ENCODE results near the gene CREB3L2.
A peak's percentile ranks its signal among the peaks of the same experiment; 100 is the strongest.
"Not testable (repeated sequence)": the region's sequence is repeated elsewhere in the genome, so short reads cannot be mapped to it uniquely, and the experiment has no call there.

The CREB3L2 gene, protein sequence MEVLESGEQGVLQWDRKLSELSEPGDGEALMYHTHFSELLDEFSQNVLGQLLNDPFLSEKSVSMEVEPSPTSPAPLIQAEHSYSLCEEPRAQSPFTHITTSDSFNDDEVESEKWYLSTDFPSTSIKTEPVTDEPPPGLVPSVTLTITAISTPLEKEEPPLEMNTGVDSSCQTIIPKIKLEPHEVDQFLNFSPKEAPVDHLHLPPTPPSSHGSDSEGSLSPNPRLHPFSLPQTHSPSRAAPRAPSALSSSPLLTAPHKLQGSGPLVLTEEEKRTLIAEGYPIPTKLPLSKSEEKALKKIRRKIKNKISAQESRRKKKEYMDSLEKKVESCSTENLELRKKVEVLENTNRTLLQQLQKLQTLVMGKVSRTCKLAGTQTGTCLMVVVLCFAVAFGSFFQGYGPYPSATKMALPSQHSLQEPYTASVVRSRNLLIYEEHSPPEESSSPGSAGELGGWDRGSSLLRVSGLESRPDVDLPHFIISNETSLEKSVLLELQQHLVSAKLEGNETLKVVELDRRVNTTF

DNA sequence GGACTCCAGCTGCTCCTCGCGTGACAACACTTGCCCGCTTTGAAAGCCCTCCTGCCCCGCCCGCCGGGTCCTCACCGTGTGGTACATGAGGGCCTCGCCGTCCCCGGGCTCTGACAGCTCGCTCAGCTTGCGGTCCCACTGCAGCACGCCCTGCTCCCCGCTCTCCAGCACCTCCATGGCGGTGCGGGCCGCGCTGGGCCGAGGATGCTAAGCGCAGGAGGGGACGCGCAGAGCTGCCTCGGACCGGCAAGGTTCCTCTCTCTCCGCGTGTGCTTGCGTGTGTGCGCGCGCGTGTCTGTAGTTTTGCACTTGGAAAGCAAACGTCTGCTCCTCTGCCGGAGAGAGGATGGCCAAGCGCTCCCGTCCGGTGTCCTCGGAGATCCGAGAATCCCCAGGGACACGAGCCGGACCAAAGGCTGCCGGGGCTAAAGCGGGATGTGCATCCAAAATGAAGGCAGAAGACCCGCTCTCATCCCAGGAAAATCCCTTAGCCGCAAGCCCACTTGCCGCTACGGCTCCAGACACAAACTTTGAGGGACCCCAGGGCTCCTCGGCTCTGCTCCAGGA lies at the start of gene CREB3L2:
CREB3L2 (minus strand) TSS at position 558 of the 567 bp plus-strand sequence; CDS start at position 177, 381 bp downstream.
- peak; percentile 73 to 95 (median 93) for DNase-seq

DNA sequence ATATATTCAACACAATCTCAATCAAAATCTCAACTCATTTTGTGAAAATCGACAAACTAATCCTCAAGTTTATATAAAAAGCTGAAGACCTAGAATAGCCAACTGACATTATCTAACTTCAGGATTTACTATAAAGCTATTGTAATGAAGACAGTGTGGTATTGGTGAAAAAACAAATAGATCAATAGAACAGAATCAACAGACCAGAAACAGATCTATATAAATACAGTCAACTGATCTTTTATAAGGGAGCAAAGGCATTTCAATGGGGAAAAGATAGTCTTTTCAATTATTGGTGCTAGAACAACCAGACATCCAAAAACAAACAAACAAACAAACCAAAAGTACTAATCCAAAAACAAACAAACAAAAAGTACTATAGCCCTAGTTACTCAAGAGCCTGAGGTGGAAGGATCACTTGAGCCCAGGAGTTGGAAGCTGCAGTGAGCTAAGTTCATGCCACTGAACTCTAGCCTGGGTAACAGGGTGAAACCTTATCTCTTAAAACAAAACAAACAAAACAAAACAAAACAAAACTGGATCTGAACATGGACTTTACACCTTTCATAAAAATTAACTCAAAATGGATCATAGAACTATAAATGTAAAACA lies 47.7 kb upstream of the CREB3L2 start:
- DNase-seq: no peak

GRCh38 chr7:138047907-138048306 lies 46.0 kb upstream of the CREB3L2 start:
- no peak for DNase-seq

DNA sequence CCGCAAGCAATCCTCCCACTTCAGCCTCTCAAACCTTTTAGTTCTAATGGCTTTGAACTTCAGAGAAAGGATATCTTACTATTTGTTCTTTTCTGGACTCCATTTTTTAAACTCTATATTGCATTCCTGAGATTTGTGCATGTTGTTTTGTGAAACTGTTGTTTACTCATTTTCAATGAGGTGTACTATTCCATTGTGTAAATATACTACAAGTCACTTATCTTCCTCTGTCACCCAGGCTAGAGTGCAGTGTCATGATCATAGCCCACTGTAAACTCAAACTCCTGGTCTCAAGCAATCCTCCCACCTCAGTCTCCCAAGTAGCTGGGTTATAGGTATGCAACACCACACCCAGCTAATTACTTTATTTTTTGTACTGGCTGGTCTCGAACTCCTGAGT lies 43.0 kb upstream of the CREB3L2 start:
- no peak for DNase-seq

DNA sequence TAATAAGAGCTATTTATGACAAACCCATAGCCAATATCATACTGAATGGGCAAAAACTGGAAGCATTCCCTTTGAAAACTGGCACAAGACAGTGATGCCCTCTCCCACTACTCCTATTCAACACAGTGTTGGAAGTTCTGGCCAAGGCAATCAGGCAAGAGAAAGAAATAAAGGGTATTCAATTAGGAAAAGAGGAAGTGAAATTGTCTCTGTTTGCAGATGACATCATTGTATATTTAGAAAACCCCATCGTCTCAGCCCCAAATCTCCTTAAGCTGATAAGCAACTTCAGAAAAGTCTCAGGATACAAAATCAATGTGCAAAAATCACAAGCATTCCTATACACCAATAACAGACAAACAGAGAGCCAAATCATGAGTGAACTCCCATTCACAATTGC lies 38.2 kb upstream of the CREB3L2 start:
- DNase-seq: not testable (repeated sequence)

- no peak for DNase-seq
These were observed 34.2 kb upstream of the CREB3L2 start for GRCh38 chr7:138036135-138036534.

DNA sequence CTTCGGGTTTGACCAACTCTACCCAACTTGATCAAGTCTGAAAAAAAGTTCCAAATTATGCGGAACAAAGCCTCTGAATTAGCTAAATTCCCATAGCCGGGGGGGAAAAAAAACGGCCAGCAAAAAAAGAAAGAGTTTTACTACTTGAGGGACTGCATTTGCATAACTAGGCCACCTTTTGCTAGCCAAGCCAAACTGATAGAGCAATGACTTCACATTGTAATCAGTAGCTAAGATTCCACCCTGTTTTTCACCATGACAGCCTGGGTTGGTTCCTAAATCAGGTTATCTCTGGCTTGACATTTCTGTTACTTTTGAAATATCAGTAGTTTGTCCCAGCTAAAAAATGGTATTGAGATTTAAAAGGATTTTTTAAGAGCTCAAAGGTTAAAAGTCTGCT lies 31.4 kb upstream of the CREB3L2 start:
- DNase-seq: no peak

- DNase-seq: no peak
These were observed 30.9 kb upstream of the CREB3L2 start for GRCh38 chr7:138032770-138033169.

DNA sequence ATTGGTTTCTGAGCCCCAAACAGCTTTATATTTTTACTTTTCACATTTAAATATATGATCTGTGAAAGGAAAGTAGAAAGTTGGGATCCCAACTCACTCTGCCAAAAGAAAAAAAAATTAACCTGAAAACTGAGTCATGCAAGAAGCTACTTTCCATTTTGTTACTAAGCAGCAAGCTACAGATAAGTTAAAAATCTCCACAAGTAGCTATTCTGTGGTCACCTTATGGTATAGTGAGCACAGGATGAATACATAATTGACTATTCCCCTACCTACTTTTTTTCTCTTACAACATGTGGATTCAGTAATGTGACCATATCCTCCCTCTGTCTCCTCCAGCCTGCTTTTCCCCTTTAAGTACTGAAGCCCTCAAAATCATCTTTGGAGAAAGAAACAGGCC lies 30.3 kb upstream of the CREB3L2 start:
- no peak for DNase-seq

- DNase-seq: no peak
These were observed 28.9 kb upstream of the CREB3L2 start for GRCh38 chr7:138030679-138031351.

- no peak for DNase-seq
These were observed 28.1 kb upstream of the CREB3L2 start for GRCh38 chr7:138029941-138030340.

GRCh38 chr7:138029126-138029525 lies 27.2 kb upstream of the CREB3L2 start:
- DNase-seq: no peak

DNA sequence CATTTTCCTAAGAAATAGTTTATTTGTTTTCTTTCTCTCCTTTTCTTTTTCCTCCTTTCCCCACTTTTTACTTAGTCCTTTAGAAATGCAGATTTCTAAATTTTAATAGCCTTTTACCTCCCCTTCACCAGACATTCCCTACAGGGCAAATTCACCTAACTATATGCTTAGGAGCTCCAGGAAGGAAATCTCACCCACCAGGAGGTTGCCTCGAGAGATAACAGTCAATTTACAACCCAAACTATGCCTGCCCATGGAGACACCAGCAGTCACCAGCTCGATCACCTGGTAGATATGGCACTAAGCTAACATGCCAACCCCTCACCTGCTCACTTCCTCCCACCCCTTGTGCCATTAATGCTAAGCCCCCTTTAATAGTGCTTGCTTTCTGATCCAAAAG lies 25.2 kb upstream of the CREB3L2 start:
- DNase-seq: no peak

DNA sequence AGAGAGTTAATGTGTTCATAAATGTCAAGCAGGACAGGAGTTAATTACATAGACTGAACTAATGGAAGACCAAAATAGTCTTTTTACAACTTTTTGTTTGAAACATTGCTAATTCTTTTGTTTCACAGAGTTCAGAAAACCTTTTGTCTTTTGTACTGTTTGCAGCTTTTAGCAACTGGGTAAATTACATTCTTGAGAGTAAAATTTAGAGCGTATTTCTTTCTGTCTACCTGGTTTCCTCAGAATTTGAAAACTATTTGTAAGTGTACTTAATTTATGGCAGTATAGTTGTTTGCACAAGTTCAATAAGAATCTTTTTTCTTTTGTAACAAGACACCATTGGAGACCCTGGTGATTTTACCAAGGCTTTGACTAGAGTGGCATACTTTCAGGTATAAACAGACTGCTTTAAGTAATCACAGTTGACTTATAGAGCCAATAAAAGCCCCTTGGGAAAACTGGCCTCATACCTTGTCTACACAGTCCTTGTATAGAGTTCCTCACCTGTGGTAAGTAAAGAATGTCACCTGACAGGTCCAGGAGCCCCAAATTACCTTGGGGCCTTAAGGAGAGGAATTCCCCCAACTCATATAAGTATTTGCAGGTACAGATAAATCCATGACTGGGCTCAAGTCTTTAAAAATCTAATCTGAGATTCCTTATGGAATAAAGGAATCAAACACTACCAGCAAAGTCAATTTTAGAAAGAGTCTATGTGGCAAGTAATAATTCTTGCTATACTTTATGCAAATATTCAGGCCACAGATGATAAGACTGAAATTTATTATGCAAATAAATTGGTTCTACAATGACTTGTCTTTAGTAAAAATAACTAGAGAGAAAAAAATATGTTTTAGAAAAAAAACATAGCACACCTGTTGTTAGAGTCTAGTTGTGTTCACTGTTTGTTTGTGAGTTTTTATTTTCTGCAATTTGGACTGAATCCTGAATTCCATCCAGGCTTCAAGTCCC lies 23.6 kb upstream of the CREB3L2 start:
- no peak for DNase-seq

DNA sequence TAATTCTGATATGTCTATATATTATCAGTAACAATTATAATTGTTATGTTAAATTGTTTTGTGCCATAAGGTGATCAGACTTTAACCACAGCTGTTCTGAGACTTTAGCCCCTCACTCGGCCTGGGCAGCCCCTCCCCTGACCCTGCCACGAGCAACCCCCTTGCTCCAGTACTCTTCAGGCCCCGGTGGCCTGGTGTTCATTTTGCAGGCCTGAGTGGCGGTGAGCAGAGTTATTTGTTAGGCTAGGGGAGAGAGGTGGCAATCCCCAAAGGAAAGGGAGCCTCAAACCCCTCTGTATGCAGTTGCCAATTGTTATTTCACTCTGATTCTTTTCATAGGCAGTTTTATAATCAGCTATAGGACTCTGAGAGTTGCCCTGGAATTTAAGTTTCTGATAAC lies 22.9 kb upstream of the CREB3L2 start:
- no peak for DNase-seq

- DNase-seq: no peak
These were observed 22.4 kb upstream of the CREB3L2 start for GRCh38 chr7:138024343-138024691.

GRCh38 chr7:138023618-138024342 lies 21.9 kb upstream of the CREB3L2 start:
- DNase-seq: no peak

DNA sequence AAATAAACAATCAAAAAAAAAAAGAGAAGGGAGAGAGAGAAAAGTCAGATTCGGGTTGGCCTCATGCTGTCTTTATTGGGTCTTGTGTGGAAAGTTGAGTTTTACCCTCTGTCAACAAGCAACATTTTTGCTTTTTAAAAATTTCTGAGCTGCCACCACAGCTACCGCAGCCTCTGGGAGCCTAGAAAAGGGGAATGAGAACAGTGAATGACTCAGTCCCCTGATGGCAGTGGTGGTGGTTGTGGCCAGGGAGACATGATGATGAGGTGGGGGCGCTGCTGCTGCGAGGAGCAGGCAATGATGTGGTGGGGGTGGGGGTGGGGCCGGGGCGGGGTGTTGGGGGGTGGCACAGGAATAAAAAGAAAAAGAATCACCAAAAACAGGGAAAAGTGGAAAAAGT lies 20.0 kb upstream of the CREB3L2 start:
- no peak for DNase-seq

DNA sequence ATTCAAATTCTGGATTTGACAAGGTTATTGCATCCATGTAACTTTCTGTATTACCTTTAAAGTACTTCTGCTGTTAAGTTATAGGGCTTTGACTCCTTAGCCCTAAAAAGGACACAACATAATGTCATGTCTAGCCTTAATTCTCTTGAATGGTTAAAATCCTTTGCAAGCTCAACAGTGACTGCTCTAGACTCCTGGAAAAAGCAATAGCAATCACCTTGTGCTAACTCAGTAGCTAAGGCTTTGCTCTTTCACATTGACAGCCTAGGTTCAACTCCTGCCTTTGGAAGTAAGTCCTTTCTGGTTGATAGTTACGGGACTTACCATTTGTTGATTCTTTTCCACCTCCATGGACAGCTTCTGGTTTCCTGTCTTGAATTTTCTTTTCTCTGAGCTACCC lies 16.1 kb upstream of the CREB3L2 start:
- no peak for DNase-seq

DNA sequence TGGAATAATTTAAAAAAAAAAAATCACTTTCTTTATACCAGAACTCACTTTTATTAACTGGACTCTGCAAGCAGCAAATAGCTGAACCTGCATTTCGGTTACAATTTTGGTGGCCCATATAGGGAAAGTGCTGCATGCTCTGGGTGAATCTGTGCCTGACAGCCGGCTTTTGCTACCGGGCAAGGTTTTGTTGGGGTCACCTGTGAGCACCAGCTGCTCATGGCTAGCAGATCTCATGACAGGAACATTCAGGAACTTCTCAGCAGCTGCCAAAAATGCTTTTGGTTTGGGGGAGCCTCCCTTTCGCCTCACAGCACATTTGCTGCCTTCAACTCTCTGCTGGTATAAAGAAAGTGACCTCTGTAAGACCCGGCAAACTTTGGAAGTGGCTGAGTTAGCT lies 13.2 kb upstream of the CREB3L2 start:
- no peak for DNase-seq

DNA sequence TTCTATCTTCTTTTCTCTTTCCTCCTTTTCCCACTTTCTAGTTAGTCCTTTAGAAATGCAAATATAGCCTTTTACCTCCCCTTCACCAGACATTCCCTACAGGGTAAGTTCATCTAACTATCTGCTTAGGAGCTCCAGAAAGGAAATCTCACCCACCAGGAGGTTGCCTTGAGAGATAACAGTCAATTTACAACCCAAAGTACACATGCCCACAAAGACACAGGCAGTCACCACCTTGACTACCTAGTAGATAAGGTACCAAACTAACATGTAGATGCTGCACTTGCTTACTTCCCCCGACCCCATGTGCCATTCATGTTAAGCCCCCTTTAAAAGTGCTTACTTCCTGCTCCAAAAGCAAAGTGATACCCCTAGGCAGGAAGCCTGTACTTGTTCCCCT lies 12.8 kb upstream of the CREB3L2 start:
- no peak for DNase-seq

DNA sequence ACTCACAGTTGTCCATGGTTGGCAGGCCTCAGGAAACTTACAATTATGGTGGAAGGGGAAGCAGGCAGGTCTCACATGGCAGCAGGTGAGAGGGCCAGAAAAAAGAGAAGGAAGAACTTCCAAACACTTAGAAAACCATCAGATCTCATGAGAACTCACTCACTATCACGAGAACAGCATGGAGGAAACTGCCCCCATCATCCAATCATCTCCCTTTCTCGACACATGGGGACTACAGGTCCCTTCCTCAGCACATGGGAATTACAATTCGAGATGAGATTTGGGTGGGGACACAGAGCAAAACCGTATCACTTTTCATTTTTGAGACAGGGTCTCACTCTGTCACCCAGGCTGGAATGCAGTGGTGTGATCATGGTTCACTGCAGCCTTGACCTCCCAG lies 12.3 kb upstream of the CREB3L2 start:
- not testable (repeated sequence) for DNase-seq

Data from NCI-H1417 (cell line).